OCI-LY7 (cell line): Measurements from ENCODE around the gene SDC3. TPM values are rescaled to one million over a fixed set of nuclear protein-coding genes. Genes with fewer than 3 reads are reported as not detected.

Experiments
- BruUV-seq: library from RNA; stranded (reverse); fragments of 400-500 nt; replicated peaks from 2 replicates; lab custom pipeline; 2021; lab: Mats Ljungman, UMichigan
- CTCF ChIA-PET: fragments of 300-600 bp; sonication (Branson Sonifier 250); formaldehyde crosslinking; loops from one replicate; lab custom pipeline; 2022; ENCODE audit warnings: antibody characterized with exemption; ENCODE audit not compliant: unreplicated experiment; lab: Charles Lee
- POLR2A ChIA-PET: fragments of 300-600 bp; sonication (Branson Sonifier 250); formaldehyde crosslinking; loops from one replicate; lab custom pipeline; 2022; ENCODE audit warnings: antibody characterized with exemption; lab: Charles Lee
- DNase-seq: peaks from one replicate; pipeline ENCODE4 v3.0.0-alpha.2; 2015; ENCODE audit warnings: low spot score
- H2AFZ ChIP-seq: fragments of 200-600 bp; sonication (generic), shearing (Covaris generic); 2 replicates; pipeline ENCODE4 v1.6.1; 2014; ENCODE audit warnings: mild to moderate bottlenecking, antibody characterized with exemption, low read length, moderate library complexity
- H3K27ac ChIP-seq: fragments of 200-600 bp; sonication (generic); 2 replicates; pipeline ENCODE4 v1.5.1; 2014; ENCODE audit warnings: mixed run types, low read depth, mild to moderate bottlenecking, moderate library complexity, low read length, inconsistent platforms; ENCODE audit not compliant: poor library complexity, severe bottlenecking
- H3K36me3 ChIP-seq: fragments of 200-600 bp; sonication (generic); 2 replicates; pipeline ENCODE4 v1.6.1; 2014; ENCODE audit warnings: mild to moderate bottlenecking, antibody characterized with exemption, low read length, moderate library complexity, mixed read lengths; ENCODE audit not compliant: insufficient read depth
- H3K4me1 ChIP-seq: fragments of 200-600 bp; sonication (generic); 2 replicates; pipeline ENCODE4 v1.5.1; 2014; ENCODE audit warnings: mild to moderate bottlenecking, low read length; ENCODE audit not compliant: insufficient read depth, poor library complexity, severe bottlenecking
- H3K4me2 ChIP-seq: fragments of 200-600 bp; sonication (generic); 2 replicates; pipeline ENCODE4 v1.6.1; 2014; ENCODE audit warnings: mild to moderate bottlenecking, low read length
- H3K4me3 ChIP-seq: fragments of 200-600 bp; sonication (generic); 2 replicates; pipeline ENCODE4 v1.5.1; 2014; ENCODE audit warnings: mild to moderate bottlenecking, low read depth, low read length; ENCODE audit not compliant: poor library complexity, severe bottlenecking
- H3K79me2 ChIP-seq: fragments of 200-600 bp; sonication (generic); 2 replicates; pipeline ENCODE4 v1.6.1; 2016; ENCODE audit warnings: low read depth, mild to moderate bottlenecking, low read length, moderate library complexity, mixed read lengths; ENCODE audit not compliant: insufficient read depth
- H3K9me2 ChIP-seq: fragments of 200-600 bp; sonication (generic); 2 replicates; pipeline ENCODE4 v1.6.1; 2016; ENCODE audit warnings: mild to moderate bottlenecking, low read length, mixed read lengths; ENCODE audit not compliant: insufficient read depth
- H3K9me3 ChIP-seq: fragments of 200-600 bp; sonication (generic); 2 replicates; pipeline ENCODE4 v1.6.1; 2014; ENCODE audit warnings: mild to moderate bottlenecking, mixed run types, low read length, mixed read lengths
- H4K20me1 ChIP-seq: fragments of 200-600 bp; sonication (generic); 2 replicates; pipeline ENCODE4 v1.6.1; 2014; ENCODE audit warnings: mild to moderate bottlenecking, antibody characterized with exemption, low read length, moderate library complexity, mixed read lengths; ENCODE audit not compliant: insufficient read depth
- EZH2phosphoT487 ChIP-seq: fragments of 200-600 bp; sonication (generic); IDR thresholded peaks from 2 replicates; pipeline ENCODE4 v1.6.1; 2018; ENCODE audit warnings: low read depth, borderline replicate concordance, mild to moderate bottlenecking, mixed run types, antibody characterized with exemption, low read length, moderate library complexity, mixed read lengths
- intact Hi-C: fragments of 100-400 bp; cut with micrococcal nuclease; formaldehyde crosslinking; loops from one replicate; pipeline ENCODE4 v1.10.0; 2022; ENCODE audit not compliant: unreplicated experiment
- total RNA-seq, 2 experiments: library from RNA; depleted of rRNA in 1 of 2; stranded (reverse); fragments of >200 nt in 1 of 2; shearing (Covaris generic) in 1 of 2; gene quantifications; 2 replicates each; pipeline ENCODE4 v1.2.3, GENCODE V29; 2014 to 2022
- TF ChIP-seq, protein P1 (sequence below): fragments of 200-600 bp; sonication (generic); conservative IDR thresholded peaks from 2 replicates; pipeline ENCODE4 v1.5.1; 2014; ENCODE audit warnings: mild to moderate bottlenecking, antibody characterized with exemption, low read length, moderate library complexity, mixed read lengths

The SDC3 gene
- total RNA-seq, 2 experiments from 2014 or later: not detected

DNA sequence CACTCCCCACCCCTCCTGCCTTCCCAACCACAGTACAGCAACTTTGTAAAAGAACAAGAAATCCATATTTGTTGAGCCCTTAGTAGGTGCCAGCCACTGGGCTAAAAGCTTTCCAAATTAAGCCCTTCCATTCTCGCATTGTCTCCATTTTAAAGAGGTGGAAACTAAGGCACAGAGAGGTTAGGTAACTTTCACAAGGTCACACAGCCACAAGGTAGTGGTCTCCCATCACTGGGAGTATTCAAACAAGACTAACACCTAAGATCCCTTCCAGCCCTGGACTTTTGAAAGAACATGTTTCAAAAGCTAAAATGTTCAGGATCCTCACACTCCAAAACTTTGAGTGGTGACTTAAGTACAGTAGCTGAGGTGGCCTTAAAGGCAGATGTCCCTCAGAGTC, 3.2 kb downstream of the SDC3 start:
- intact Hi-C loops: no loop called here
- H3K27ac ChIP-seq: no peak overlapping the region
- ChIA-PET CTCF (interaction anchor here (0.8 to 1.4 kb wide), 2 partner anchors 14 to 19 kb away, joined by 3 read pairs; no protein-coding TSS in a partner anchor), POLR2A (no interaction called here)
- no peak overlapping the region for H3K4me3 ChIP-seq
- H3K4me1 ChIP-seq: peaks cover 5% of the 10 kb centered on the region
- no peaks in the 10 kb centered on the region for H3K9me2 ChIP-seq
- H3K79me2 ChIP-seq: no peaks in the 10 kb centered on the region
- no peak for TF ChIP-seq EZH2phosphoT487
- no peaks in the 10 kb centered on the region for H3K9me3 ChIP-seq
- no peak overlapping the region for H3K4me2 ChIP-seq
- no peak overlapping the region for H2AFZ ChIP-seq
- H4K20me1 ChIP-seq: no peaks in the 10 kb centered on the region
- no TSS peak for BruUV-seq
- H3K36me3 ChIP-seq: no peaks in the 10 kb centered on the region
- no peak for DNase-seq

DNA sequence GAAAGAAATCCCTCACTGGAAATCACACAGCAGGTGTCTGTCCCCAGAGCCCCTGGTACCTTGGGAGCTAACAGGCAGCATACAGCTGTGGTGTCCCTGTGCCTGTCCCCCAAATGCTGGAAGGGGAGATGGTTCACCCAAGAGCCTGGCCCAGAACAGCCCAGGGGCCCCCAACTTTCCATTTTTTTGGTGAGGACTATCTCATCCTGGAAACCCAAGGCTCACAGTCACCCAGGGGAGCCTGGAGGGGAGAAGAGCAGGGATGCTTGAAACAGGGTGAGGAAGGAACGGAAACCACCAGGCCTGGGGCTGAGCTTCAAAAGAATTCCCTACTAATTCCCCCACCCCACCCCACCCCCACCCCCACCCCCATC, 3.6 kb downstream of the SDC3 start:
- no peaks in the 10 kb centered on the region for H3K9me2 ChIP-seq
- H3K4me2 ChIP-seq: no peak overlapping the region
- intact Hi-C loops: no loop called here
- H4K20me1 ChIP-seq: no peaks in the 10 kb centered on the region
- no peak overlapping the region for H2AFZ ChIP-seq
- TF ChIP-seq EZH2phosphoT487: no peak
- TF ChIP-seq, protein P1, sequence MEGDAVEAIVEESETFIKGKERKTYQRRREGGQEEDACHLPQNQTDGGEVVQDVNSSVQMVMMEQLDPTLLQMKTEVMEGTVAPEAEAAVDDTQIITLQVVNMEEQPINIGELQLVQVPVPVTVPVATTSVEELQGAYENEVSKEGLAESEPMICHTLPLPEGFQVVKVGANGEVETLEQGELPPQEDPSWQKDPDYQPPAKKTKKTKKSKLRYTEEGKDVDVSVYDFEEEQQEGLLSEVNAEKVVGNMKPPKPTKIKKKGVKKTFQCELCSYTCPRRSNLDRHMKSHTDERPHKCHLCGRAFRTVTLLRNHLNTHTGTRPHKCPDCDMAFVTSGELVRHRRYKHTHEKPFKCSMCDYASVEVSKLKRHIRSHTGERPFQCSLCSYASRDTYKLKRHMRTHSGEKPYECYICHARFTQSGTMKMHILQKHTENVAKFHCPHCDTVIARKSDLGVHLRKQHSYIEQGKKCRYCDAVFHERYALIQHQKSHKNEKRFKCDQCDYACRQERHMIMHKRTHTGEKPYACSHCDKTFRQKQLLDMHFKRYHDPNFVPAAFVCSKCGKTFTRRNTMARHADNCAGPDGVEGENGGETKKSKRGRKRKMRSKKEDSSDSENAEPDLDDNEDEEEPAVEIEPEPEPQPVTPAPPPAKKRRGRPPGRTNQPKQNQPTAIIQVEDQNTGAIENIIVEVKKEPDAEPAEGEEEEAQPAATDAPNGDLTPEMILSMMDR: no peak
- DNase-seq: no peak
- ChIA-PET POLR2A (no interaction called here), CTCF (interaction anchor here (0.8 to 1.4 kb wide), 2 partner anchors 13 to 18 kb away, joined by 3 read pairs; no protein-coding TSS in a partner anchor)
- no peak overlapping the region for H3K4me3 ChIP-seq
- H3K36me3 ChIP-seq: no peaks in the 10 kb centered on the region
- BruUV-seq: no TSS peak
- H3K4me1 ChIP-seq: peaks cover 4% of the 10 kb centered on the region
- H3K9me3 ChIP-seq: no peaks in the 10 kb centered on the region
- H3K27ac ChIP-seq: no peak overlapping the region
- H3K79me2 ChIP-seq: no peaks in the 10 kb centered on the region

DNA sequence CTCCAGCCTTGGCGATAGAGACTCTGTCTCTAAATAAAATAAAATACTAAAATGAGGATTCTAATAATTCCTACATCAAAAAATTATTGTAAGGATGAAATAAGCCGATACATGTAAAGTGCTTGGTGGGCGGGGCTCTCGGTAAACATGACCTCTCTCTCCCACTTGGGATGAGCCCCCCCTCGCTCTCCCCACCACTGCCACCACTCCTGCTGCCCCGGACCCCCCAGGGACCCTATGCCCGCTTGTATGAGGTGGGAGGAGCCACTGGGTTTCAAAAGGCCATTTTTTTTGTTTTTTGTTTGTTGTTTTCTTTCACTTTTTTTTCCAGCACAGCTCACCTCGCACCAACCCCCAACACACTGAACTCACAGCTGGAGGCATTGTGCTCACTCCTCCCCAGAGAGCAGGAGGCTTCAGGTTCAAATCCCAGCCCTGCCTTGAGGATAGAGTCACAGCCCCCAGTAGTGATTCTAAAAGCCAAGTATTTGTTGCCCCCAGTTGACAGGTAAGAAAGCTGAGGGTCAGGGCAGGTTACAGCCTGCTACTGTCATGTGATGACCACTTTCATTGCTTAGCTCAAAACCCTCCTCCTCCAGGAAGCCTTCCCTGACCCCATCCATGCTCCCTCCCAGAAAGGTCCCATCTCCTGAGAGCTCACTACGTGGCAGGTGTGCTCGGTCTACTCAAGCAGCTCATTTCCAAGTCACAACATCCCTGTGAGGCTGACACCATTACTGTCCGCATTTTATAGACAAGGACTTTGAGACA, 4.2 kb downstream of the SDC3 start:
- Histone ChIP-seq H3K9me2 (no peaks in the 10 kb centered on the region), H4K20me1 (no peaks in the 10 kb centered on the region), H3K79me2 (no peaks in the 10 kb centered on the region), H3K4me2 (no peak overlapping the region), H3K4me1 (no peaks in the 10 kb centered on the region), H3K36me3 (no peaks in the 10 kb centered on the region), H3K27ac (no peak overlapping the region), H3K9me3 (no peaks in the 10 kb centered on the region), H2AFZ (no peak overlapping the region), H3K4me3 (no peak overlapping the region)
- intact Hi-C loops: no loop called here
- ChIA-PET POLR2A (no interaction called here), CTCF (interaction anchor here (0.8 to 1.4 kb wide), 2 partner anchors 13 to 18 kb away, joined by 3 read pairs; no protein-coding TSS in a partner anchor)
- BruUV-seq: no TSS peak
- TF ChIP-seq, protein P1: no peak
- no peak for TF ChIP-seq EZH2phosphoT487
- DNase-seq: no peak
